ENCODE measurements around the gene CCDC192. TPM values are rescaled to one million over a fixed set of nuclear protein-coding genes. Genes with fewer than 3 reads are reported as not detected.

The CCDC192 gene
- total RNA-seq = not detected in 2 replicates

GRCh38 chr5:127702926-127703561 lies at the start of gene CCDC192:
Gene CCDC192 (plus strand): TSS chr5:127703391. CDS start chr5:127703446, 55 bp downstream.

Other genes with a start within 250 kb of the CCDC192 start
- gene PRRC1, start 185.8 kb upstream of the CCDC192 start, total RNA-seq = 28.8 and 82.9 TPM in 2 replicates
- not detected in 2 replicates for gene CTXN3, start 54.3 kb upstream of the CCDC192 start, total RNA-seq